Ishikawa (cell line): ENCODE data around the gene THRB.

Source experiments
- CEBPB ChIP-seq: IDR thresholded peaks from 2 replicates; pipeline ENCODE4 v1.6.1; 2012
- CREB1 ChIP-seq: IDR thresholded peaks from 2 replicates; pipeline ENCODE4 v1.6.1; 2012; ENCODE audit warnings: low read depth
- EGR1 ChIP-seq: IDR thresholded peaks from 2 replicates; pipeline ENCODE4 v1.6.1; 2012
- EP300 ChIP-seq: IDR thresholded peaks from 2 replicates; pipeline ENCODE4 v1.6.1; 2012; ENCODE audit warnings: borderline replicate concordance
- FOXM1 ChIP-seq: IDR thresholded peaks from 2 replicates; pipeline ENCODE4 v1.6.1; 2012; ENCODE audit warnings: low read depth, borderline replicate concordance
- MAX ChIP-seq: IDR thresholded peaks from 2 replicates; pipeline ENCODE4 v1.6.1; 2012
- NFIC ChIP-seq: IDR thresholded peaks from 2 replicates; pipeline ENCODE4 v1.6.1; 2012
- RAD21 ChIP-seq: IDR thresholded peaks from 2 replicates; pipeline ENCODE4 v1.6.1; 2012; ENCODE audit warnings: low read depth
- REST ChIP-seq: IDR thresholded peaks from 2 replicates; pipeline ENCODE4 v1.6.1; 2012; ENCODE audit warnings: low read depth, mild to moderate bottlenecking
- TAF1 ChIP-seq: IDR thresholded peaks from 2 replicates; pipeline ENCODE4 v1.6.1; 2012; ENCODE audit warnings: low read depth, mild to moderate bottlenecking
- TCF12 ChIP-seq: IDR thresholded peaks from 2 replicates; pipeline ENCODE4 v1.6.1; 2012; ENCODE audit warnings: low read depth
- USF1 ChIP-seq: IDR thresholded peaks from 2 replicates; pipeline ENCODE4 v1.6.1; 2012
- YY1 ChIP-seq: IDR thresholded peaks from 2 replicates; pipeline ENCODE4 v1.6.1; 2012; ENCODE audit warnings: low read depth
- ZBTB7A ChIP-seq: IDR thresholded peaks from 2 replicates; pipeline ENCODE4 v1.6.1; 2012; ENCODE audit warnings: low read depth

- TF ChIP-seq EP300: no peak
- TF ChIP-seq YY1: no peak
- TF ChIP-seq USF1: no peak
- TF ChIP-seq FOXM1: no peak
- no peak for TF ChIP-seq TAF1
- TF ChIP-seq MAX: no peak
- no peak for TF ChIP-seq REST
- no peak for TF ChIP-seq CREB1
- no peak for TF ChIP-seq TCF12
- TF ChIP-seq EGR1: no peak
- no peak for TF ChIP-seq NFIC
- no peak for TF ChIP-seq RAD21
- TF ChIP-seq ZBTB7A: no peak
- no peak for TF ChIP-seq CEBPB
Observed at GRCh38 chr3:24378313-24378712, 116.3 kb downstream of the THRB start.
